GM18517 (cell line): ENCODE results near the gene CFAP99.
"Not testable (repeated sequence)": the region's sequence is repeated elsewhere in the genome, so short reads cannot be mapped to it uniquely, and the experiment has no call there.

ENCODE experiments used
- ATAC-seq: cut with Tn5 transposase; IDR thresholded peaks from one replicate; pipeline ENCODE4 v1.9.1; 2021; ENCODE audit warnings: mild to moderate bottlenecking, moderate library complexity; ENCODE audit not compliant: unreplicated experiment

CFAP99 gene

DNA sequence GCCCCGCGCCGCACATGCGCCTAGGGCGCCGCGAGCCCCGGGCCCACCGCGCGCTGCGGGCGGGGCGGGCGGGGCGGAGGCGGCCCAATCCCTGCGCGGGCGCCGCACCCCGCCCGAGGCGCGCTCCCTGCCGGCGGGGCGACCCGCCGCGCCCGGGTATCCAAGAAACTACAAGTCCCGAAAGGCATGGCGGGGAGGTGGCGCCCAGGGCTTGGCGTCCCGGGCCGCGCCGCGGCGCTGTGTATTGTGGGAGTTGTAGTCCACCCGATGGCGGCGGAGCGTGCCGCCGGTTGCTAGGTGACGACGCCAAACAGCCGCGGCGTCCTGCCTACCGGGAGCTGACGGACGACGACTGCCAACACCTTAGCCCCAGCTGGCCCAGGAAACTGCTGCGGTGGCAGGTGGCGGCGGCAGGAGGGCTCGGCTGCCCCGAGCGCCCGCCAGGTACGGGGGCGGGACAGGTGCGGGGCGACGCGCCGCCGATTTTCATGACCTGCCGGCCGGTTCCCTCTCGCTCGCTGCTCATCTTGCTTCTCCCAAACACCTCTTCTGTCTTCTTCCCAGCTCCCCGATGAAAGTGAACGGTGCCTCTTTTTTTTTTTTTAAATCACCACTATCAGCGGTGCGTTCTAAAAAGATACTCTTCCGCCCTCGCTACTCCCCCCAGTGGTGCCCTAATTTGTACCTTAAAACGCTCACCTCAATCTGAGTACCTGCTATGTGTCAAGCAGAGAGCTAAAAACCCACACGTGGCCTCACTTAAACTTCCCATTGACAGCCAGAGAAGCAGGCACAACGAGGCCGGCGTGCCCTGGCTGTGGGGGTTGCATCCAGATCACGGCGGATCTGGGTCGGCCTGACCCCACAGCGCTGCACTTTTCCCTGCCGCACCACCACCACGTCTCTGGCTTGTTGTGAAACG, at the start of gene CFAP99:
TSS of gene CFAP99 (plus strand) at position 306 of the 922 bp plus-strand sequence.
- ATAC-seq = peak; percentile 90

DNA sequence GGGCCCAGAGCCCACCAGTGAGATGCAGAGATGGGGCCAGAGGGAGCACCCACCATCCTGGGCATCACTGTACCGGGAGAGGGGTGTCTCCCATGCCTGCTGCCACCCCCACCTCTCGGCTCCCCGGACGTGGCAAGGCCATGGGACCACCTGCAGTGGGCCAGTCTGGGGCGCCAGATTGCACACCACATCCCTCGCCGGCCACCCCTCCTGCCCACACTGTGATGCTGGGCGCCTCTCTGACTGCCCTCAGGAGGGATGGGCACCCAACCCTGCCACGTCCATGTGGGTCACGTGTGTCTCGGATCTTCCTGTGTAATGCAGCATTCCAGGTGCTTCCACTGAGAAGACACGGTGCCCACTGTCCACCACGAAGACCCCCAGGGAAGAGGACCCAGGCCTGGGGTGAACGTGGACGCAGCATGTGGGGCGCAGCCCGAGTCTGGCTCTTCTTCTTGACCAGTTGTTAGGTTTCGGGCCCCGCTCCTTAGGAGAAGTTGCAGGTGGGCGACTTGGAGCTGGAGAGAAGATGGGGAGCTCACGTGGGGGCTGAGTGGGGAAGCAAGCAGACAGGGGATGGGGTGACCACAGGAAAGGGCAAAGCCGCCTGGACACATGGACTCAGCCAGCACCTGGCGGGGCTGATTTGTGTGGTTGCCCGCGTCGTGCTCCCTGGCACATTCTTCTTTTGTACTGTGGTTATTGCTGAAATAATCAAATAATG, 48.0 kb upstream of the CFAP99 start:
- ATAC-seq = no peak

GRCh38 chr4:2371765-2372487, 46.8 kb upstream of the CFAP99 start:
- no peak for ATAC-seq

DNA sequence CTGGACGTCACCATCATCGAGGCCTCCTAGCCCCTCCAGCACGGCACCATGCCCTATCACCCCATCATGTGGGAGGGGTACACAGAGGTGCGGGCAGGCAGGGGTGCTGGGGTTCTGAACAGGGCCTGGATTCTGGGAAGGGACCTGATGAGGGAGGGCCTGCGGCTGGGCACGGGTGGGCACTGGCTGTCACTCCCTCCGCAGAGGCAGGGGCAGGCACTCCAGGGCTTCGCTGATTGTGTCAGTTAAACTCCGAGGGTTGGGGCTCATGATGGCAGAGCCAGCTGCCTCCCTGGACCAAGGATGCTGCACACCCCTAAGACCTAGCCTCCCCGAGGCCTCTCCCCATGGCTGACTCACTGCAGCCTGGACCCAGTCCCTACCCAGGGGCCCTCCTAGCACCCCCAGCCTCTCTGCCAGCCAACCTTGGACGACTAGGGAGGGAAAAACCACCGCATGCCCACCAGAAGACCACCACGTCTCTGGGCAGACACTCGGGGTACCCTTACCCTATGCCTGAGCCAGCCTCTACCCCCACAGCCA, 46.2 kb upstream of the CFAP99 start:
- no peak for ATAC-seq

- ATAC-seq = no peak
Observed at GRCh38 chr4:2373532-2373931, 45.2 kb upstream of the CFAP99 start.

GRCh38 chr4:2375427-2375826, 43.3 kb upstream of the CFAP99 start:
- no peak for ATAC-seq

- ATAC-seq = no peak
Observed at GRCh38 chr4:2377241-2377640, 41.5 kb upstream of the CFAP99 start.

DNA sequence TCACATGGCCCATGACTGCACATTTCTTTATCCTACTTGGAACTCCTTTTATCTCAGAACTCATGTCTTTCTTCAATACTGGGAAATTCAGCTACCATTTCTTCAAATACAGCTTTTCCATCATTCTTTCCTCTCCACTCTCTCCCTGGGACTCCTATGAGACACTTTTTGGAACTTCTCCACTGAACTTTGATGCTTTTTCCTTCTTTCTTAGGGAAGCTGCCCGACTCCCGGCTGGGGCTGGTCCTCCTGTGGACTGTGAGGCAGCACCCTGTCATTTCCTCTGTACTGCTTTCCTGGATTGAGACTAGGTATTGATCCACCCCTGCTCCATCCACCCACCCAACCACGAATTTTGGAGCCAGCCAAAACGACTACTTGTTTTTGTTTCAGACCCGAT, 40.4 kb upstream of the CFAP99 start:
- ATAC-seq = no peak

DNA sequence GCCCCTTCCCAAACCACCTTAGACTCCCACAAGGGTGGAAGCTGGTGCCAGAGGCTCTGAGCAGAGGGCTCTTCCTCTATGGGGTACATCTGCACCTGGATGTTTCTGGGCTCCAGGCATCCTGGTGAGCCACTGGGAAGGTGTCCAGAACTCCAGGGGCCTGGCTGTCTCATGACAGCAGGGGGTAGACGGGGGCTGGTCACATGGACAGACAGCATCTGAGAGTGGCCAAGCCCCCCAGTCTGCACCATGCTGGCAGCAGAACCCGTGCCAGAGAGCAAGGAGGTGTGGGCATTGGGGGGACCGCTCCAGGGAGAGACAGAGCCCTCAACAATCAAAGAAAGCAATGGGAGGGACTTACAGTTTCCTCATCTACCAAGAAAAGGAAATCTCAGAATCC, 39.9 kb upstream of the CFAP99 start:
- no peak for ATAC-seq

GRCh38 chr4:2380589-2380988, 38.2 kb upstream of the CFAP99 start:
- not testable (repeated sequence) for ATAC-seq

DNA sequence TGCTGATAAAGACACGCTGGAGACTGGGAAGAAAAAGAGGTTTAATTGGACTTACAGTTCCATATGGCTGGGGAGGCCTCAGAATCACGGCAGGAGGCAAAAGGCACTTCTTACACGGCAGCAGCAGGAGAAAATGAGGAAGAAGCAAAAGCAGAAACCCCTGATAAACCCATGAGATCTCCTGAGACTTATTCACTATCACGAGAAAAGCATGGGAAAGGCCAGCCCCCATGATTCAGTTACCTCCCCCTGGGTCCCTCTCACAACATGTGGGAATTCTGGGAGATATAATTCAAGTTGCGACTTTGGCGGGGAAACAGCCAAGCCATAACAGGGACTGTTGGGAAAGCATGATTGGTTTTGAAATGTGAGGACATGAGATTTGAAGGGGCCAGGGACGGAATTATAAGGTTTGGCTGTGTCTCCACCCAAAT, 36.0 kb upstream of the CFAP99 start:
- not testable (repeated sequence) for ATAC-seq

GRCh38 chr4:2383220-2383631, 35.5 kb upstream of the CFAP99 start:
- not testable (repeated sequence) for ATAC-seq

GRCh38 chr4:2383760-2384159, 35.0 kb upstream of the CFAP99 start:
- ATAC-seq = no peak

GRCh38 chr4:2384245-2384644, 34.5 kb upstream of the CFAP99 start:
- no peak for ATAC-seq

- ATAC-seq = no peak
Observed at GRCh38 chr4:2385516-2385915, 33.2 kb upstream of the CFAP99 start.

- ATAC-seq = no peak
Observed at GRCh38 chr4:2386717-2387116, 32.0 kb upstream of the CFAP99 start.

GRCh38 chr4:2387218-2387617, 31.5 kb upstream of the CFAP99 start:
- ATAC-seq = no peak

GRCh38 chr4:2387829-2388228, 30.9 kb upstream of the CFAP99 start:
- ATAC-seq = no peak

DNA sequence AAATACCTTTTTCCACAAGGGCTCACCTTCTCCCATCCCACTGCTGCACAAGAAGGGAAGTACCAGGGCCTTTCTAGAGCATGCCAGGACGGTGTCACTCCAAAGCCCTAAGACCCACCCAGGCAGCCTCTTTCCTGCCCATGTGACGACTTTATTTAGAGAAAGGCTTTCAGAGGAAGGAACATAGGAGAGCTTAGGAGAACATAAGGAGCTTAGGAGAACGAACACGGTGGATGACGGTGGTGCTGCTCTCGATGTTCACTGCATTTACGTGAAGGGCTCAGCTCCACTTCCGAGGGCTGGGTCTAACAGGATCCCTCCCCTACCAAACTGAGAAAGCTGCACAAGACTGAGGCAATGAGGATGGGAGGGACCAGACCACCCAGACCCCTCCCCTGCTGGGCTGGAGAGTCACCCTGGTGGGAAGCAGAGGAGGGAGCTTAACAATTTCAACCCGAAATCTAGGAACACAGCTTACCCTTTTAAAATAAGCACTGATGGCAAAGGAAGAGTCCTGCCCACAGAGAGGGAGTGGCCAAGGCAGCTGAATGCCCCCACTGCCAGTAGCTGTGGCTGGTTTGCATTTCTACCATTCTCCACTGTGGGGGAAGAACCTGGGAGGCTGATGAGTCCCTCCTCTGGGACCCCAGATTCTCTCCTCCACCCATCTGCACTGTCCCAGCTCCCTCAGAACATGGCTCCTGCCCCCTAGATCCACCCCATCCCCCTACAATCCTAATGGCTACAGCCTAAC, 30.1 kb upstream of the CFAP99 start:
- ATAC-seq = no peak

DNA sequence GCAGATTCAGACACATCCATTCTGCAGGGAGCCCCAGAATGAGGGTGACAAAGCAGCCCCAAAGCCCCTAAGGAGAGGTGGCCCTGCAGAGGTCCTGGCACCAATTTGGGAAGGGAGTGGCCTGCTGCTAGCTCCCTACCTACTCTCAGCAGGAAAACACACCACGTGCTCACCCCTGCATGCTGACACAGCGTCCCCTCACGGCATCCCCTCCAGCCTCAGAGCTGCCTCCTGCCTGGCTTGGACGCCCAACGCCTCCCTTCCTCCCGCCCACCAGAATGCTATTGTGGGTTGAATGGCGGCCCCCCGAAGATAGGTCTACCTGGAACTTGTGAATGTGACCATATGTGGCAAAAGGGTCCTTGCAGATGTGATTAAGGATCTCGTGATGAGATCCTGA, 29.1 kb upstream of the CFAP99 start:
- no peak for ATAC-seq
